Dermis microvascular lymphatic vessel endothelial cell (primary cell): Measurements from ENCODE around the gene ATL1. TPM values are rescaled to one million over a fixed set of nuclear protein-coding genes. Genes with fewer than 3 reads are reported as not detected.
"Not testable (repeated sequence)": the region's sequence is repeated elsewhere in the genome, so short reads cannot be mapped to it uniquely, and the experiment has no call there.

ENCODE experiments used
- DNase-seq, 2 donors: peaks; one replicate each; pipeline versions ENCODE4 v3.0.0 to v3.0.0-alpha.2; 2010; ENCODE audit warnings: low read depth in 2 of 2
- total RNA-seq: library from RNA; depleted of rRNA; stranded (reverse); fragments of >200 nt; gene quantifications from 2 replicates; pipeline ENCODE4 v1.2.1, GENCODE V29; 2014

The ATL1 gene
- total RNA-seq, 1 donor from 2014 or later: 0.90 TPM

DNA sequence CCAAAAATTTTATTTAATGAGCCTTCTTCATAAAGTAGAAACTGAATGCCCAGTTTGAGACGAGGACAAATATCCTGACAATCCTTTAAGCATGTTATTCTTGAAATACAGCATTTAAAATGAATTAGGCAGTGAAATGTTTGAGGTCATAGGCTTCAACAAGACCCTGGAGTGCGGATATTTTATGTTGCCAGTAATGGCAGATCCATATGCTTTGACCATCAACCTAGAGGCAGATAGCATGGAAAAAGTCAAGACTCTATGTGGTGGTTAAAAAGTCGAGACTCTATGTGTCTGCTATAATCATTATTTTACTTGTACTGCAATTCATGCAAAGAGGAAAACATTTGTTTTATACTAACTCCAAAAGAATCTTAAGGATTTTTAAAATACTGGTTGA lies 25.5 kb upstream of the ATL1 start:
- DNase-seq: no peak

DNA sequence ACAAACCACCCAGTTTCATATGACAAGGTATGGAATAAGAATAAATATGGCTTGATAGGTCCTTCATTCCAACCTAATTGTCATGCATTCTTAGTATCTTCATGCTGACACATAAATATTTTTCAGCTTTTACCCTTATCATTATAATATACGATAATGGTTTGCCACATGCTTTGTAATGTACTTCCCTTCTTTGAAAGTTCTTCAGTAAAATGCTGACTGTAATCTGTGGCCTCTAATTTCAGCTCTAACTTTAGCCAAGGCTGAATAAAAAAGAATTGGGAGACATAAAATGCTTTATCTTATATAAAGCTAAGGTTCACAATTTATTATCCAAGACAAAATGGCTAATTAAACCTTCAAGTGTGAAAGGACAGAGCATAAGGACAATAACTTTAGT lies 24.9 kb upstream of the ATL1 start:
- no peak for DNase-seq

DNA sequence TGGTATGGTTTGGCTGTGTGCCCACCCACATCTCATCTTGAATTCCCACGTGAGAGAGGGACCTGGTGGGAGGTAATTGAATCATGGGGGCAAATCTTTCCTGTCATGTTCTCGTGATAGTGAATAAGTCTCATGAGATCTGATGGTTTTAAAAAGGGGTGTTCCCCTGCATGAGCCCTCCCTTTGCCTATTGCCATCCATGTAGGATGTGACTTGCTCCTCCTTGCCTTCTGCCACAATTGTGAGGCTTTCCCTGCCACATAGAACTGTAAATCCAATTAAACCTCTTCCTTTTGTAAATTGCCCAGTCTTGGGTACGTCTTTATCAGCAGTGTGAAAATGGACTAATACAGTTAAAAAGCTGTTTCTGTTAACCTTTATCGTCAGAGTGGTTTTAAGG lies 21.9 kb upstream of the ATL1 start:
- DNase-seq: not testable (repeated sequence)

DNA sequence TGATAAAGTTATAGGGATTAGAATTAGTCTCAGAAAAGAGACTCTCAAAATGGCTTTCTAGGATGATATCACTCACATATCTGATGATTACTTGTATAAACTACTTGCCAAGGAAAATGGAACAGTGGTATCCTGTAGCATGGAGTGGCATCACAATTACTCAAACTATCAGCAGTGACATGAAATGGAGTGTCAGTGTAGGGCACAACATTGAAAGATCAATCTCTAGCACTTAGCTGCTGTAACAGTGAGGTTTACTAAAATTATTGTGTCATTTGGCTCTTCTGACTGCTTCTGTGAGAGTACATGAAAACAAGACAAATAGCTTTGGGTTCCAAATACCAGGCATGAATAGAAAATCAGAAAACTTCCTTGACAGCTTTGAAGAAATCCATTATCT lies 20.9 kb upstream of the ATL1 start:
- no peak for DNase-seq

DNA sequence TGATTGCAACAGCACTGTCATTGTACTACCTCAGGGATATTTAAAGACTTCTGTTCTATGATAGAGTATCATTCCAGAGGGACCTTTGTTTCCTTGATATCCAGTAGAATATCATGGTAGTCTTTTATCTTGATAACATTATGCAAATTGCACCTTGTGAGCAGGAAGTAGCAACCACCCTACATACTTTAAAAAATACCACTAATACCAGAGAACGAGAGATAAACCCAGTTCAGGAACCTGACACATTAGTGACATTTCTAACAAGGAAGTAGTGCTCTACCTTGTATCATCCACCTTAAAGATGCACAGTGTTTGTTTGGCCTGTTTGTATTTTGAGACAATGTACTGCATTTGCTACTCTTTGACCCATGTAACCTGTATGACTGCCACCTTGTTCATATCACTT lies 18.8 kb upstream of the ATL1 start:
- DNase-seq: no peak

DNA sequence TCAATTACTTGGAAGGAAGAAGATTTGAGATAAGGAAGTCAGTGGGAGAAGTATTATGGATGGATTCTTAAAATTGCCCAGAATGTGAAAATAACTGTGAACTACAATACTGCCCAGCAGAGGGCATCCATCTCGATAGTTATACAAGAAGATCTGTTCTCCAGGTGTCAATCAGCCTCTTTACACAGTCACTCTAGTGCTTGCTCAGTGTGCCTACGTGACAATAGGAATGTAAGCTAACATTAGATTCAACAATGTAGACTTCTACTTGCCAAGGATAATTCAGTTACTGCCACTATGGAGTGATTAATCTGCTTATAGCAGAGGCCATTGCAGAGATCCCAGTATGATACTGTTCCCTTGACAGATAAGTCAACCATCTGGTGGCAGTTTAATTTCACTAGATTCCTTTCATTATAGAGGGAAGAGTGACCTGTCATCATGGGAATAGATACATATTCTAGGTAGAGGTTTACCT lies 17.0 kb upstream of the ATL1 start:
- DNase-seq: peak; percentile 37 to 69

DNA sequence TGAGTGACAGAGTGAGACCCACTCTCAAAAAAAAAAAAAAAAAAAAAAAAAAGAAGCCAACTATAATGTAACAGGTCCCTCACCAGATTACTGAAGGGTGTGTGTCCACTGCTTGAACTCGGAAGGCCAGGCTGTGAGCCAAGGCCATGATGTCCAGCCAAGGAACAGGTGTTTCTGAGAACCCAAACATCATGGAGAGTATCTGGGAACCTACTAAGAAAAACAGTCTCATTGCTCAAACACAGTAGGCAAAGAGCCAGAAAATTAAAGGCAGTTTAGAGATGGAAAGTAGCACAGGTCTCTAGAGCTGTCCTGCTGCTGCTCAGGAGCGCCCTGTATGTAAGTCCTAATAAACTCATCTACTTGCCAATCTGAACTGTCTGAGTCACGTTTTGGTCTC lies 15.0 kb upstream of the ATL1 start:
- no peak for DNase-seq

DNA sequence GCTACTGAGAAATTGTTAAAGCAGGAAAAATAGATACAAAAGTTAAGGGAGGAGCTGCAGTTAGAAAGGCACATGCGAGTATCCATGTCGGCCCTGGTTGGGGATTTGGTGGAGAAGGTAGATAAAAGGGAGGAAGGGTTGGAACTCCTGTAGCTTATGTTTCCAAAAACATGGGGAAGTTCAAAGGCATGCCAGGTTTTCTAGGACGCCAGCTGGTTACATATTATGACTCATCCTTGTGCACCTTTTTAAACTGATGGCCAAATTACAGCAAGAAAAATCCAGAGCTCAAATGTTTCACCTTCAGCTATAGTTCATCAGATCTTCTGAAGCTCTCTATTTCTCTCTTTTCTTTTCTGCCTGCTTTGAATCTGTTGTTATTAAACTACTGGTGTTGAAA lies 14.3 kb upstream of the ATL1 start:
- no peak for DNase-seq

DNA sequence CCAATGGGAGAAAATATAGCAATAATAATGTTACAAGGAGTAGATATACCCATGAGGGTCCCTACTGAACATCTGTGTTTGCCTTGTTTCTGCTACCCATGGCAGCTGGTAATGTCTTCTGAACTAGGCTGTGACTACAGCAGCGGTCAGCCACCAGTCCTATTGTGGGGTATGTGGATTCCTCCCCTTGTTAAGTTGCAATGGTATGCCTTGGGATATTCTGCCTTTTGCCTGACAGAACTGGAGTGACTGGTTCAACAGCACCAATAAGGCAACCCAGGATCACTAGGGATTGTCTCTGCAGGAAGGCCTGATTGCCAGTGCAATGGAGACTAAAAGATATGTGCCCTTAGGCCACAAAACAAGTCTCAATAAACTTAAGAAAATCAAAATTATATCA lies 9.7 kb upstream of the ATL1 start:
- DNase-seq: no peak

DNA sequence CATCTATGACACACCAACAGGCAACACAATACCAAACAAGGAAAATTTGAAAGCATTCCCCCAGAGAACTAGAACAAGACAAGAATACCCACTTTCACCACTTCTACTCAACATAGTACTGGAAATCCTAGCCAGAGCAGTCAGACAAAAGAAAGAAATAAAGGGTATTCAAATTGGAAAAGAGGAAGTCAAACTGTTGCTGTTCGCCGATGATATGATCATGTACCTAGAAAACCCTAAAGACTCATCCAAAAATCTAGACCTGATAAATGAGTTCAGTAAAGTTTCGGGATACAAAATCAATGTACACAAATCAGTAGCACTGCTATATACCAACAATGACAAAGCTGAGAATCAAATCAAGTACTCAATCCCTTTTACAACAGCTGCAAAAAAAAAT lies 8.1 kb upstream of the ATL1 start:
- DNase-seq: no peak

DNA sequence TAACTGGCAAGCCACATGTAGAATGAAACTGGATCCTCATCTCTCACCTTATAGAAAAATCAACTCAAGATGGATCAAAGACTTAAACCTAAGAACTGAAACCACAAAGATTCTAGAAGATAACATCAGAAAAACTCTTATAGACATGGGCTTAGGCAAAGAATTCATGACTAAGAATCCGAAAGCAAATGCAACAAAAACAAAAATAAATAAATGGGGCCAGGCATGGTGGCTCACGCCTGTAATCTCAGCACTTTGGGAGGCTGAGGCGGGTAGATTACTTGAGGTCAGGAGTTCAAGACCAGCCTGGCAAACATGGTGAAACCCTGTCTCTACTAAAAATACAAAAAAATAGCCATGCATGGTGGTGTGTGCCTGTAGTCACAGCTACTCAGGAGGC lies 7.1 kb upstream of the ATL1 start:
- not testable (repeated sequence) for DNase-seq

DNA sequence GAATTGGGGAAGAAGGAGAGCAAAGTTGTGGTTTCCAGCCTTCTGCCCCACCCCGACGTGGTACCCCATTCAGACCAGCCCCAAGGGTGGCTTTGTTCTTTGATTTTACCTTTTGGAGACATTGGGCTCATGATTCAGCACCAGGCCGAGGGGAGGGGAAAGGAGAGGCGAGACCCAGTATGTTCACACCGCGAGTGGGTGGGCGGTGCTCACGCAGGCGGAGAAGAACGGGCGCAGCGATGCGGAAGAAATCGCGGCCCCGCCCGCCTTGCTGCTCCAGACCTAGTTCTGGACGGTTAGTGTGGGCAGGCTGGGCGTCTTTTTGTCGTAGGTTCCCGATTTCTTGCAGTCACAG lies 963 bp downstream of the ATL1 start:
- DNase-seq: peak in 1 of 2 donors; percentile 26

DNA sequence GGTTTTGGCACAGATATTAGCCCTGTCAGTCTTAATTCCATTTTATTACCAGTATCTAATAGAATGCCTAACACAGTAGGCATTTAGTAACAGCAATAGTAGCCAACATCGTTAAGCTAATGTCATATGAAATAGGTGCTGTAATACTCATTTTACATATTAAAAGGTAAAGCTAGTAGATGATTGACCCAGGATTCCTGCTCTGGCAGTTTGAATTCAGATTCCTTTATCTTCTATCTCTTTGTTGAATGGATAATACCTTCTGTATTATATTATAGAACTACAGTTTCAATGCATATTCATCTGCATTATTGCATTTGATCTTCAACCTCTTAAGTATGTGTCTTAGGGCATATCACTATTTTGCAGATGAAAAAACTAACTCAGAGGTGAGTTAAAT lies 2.9 kb downstream of the ATL1 start:
- no peak for DNase-seq

DNA sequence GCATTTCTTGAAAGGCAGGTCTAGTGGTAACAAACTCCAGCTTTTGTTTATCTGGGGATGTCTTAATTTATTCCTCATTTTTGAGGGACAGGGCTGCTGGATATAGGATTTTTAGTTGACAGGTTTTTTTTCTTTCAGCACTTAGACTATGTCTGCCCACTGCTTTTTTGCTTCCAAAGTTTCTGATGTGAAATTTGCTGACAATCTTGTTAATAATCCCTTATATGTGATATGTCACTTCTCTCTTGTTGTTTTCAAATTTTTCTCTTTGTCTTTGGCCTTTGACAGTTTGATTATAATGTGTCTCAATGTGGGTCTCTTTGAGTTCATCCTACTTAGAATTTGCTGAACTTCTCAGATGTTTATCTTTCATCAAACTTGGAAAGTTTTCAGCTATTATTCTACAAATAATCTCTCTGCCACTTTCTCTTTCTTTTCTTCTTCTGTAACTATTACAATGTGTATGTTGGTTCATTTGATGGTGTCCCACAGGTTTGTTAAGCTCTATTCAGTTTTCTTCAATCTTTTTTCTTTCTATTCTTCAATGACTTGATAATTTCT lies 9.8 kb downstream of the ATL1 start:
- DNase-seq: no peak

DNA sequence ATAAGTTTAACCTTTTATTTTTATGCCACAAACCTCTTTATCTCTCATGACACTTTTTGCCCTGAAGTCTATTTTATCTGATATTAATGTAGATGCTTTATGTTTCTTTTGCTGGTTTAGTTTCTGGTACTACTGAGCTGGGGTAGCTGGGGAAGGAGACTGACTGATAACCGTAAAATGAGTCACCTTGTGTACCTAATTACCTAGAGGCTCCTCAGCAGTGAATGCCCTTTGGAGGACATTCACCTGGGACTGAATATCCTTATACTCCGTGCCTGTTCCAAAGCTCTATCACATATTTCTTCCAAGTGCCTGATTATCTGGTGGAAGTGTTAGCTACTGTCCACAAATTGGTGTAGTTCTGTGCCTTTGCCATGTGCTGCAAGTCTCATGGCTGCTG lies 13.9 kb downstream of the ATL1 start:
- DNase-seq: no peak

DNA sequence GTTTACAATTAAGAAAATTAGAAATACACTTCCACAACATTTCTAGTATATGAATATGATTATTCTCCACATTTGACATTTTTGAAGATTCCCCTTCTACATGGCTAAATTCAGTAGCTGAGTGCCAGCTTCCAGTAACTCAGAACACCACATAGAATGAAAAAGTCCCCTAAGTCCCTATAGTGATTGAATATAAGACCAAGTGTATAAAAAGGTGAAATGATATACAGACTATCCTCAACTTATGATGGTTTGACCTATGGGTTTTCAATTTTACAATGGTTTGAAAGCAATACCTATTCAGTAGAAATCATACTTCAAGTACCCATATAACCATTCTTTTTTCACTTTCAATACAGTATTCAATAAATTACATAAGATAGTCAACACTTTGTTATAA lies 15.8 kb downstream of the ATL1 start:
- no peak for DNase-seq

DNA sequence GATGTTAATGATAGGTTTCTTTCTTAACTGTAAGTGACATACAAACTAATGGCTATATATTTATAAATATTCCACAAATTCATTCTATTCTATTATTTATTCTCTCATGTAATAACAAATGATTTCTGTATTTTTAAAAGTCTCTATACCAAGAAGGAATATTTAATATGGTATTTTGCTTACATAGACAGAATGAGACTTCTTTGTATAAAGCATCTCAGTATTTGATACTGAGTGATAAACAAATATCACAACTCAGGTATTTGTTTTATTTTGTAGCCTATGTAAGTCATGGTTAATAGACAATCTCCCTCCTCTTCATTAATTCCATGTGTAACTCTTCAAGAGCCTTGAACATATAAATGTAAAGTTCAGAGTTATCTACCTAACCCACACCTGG lies 18.0 kb downstream of the ATL1 start:
- no peak for DNase-seq

DNA sequence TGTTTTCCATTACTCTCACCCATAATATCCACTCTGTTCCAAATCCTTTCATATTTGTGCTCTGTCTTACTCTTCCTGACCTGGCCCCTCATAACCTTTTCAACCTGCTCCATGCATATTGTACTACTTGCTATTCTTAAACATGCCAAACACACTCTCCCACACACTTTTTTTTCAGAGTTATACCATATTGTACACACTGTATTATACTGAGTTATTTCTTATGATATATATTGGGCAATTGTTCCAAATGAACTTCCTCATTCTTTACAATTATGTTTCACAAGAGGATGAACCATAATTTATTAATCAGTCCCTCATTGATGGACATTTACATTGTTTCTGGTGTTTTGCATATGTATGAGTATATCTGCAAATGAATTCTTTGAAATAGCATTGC lies 18.5 kb downstream of the ATL1 start:
- no peak for DNase-seq

DNA sequence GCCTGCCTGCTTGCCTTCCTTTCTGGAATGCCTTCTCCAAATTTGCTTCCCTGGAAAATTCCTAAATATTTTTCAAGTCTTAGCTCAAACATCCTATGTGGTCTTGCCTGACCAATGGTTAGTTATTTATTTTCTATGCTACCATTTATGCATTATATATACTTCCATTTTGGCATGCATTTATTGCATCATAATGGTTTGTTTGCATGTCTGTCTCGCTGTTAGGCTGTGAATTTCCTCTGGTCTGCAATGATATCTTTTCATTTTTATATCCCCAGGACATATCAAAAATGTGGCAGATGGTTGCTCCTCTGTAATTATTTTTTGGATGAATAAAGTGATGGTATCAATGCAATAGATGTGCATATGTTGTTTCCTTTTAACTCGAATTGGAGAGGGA lies 30.5 kb downstream of the ATL1 start:
- no peak for DNase-seq

DNA sequence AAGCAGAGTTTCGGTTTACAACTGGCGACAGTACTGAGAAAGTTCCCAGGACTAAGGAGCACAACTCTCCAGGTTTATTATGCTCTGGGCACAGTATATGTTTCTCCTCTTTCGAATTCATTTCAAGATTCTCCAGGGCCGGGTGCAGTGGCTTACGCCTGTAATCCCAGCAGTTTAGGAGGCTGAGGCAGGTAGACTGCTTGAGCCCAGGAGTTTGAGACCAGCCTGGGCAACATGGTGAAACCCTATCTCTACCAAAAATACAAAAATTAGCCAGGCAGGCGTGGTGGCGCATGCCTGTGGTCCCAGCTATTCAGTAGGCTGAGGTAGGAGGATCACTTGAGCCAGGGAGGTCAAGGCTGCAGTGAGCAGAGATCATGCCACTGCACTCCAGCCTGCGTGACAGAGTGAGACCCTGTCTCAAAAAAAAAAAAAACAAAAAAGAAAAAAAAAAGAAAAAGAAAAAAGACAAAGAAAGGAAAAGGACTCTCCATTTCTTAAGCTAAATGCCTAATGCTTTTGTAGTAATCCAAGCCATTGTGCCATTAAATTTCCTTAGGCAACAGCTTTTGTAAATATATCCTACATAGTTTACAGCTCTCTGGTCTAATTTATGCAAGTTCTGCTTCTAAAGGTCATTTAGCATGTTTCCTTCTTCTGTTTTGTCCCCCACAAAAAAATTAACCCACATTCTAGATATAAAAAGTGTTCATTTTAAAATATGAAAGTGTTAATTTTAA lies 34.8 kb downstream of the ATL1 start:
- no peak for DNase-seq

DNA sequence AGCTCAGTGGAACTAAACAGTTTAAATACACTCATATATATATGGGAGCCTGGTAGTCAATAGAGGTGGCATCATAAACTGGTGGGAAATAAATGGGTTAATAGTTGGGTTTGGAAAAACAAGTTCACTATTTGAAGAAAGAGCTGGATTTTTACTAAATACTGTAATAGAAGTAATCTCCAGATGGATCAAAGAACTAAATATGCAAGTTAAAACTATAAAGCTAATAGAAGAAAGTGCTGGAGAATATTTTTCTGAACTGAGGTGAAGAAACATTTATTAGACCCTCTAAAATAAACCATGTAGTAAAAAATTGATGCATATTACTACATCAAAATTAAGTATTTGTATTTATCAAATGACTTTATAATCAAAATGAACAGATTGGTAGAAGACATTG lies 38.8 kb downstream of the ATL1 start:
- DNase-seq: no peak

DNA sequence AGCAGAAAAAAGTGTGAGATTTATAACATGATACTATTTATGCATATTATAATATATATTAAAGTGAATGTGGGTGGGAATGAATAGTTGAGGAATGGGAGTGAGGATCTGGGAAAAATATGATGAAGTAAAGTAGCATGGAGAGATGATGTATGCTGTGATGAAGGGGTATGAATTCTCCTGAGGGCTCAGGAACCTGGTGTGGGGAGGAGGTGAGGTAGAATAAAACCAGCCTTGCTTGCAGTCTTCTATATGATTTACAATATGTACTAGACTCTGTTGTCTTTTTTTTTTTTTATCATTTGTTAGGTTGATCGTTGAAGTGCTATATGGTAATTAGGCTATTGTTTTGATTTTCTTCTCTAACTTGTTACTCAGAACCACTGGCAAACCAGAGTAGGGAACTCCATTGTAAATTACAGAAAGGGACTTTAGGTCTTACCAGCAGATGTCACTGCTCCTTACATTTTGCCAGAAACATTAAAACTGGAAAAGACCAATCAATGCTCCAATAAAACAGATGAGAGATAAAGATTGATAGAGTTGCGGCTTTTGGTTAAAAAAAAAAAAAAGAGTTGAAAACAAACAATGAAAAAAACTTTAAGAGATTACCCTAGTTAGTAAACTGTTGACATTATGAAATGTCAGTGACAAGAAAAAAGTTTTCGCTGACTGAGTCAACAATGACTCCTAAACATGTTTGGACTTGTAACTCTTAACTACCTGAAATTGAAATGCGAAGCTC lies 39.9 kb downstream of the ATL1 start:
- DNase-seq: peak; percentile 33 to 64

DNA sequence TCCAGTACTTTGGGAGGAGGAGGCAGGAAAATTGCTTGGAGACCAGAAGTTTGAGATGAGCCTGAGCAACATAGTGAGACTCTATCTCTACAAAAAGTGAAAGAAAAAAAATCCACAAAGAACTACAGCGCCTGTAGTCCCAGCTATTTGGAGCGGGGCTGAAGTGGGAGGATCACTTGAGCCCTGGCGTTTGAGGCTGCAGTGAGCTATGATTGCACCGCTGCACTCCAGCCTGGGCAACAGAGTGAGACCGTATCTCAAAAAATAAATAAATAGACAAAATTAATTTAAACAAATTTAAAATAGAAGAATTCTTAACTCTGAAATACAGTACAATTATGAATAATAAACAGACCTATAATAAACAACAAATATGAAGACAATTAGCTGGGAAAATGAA lies 40.9 kb downstream of the ATL1 start:
- no peak for DNase-seq
